Lung (tissue), 12 donors: ENCODE measurements around the gene BRME1. TPM values are rescaled to one million over a fixed set of nuclear protein-coding genes. Genes with fewer than 3 reads are reported as not detected.
A peak's percentile ranks its signal among the peaks of the same experiment; 100 is the strongest.

ENCODE experiments used
- ATAC-seq: fragments of 200-7000 bp; cut with Tn5 transposase; one replicate; pipeline ENCODE4 v1.9.1; 2020; ENCODE audit warnings: moderate number of reproducible peaks; ENCODE audit not compliant: insufficient read depth, low FRiP score
- DNase-seq, 3 donors: peaks; one replicate each; pipeline ENCODE4 v3.0.0-alpha.2; 2013 to 2017
- H3K27ac ChIP-seq, 2 donors: one replicate each; pipeline ENCODE4 v1.5.1; 2013; ENCODE audit warnings: mild to moderate bottlenecking in 2 of 2, moderate library complexity in 2 of 2, control low read depth in 1 of 2, inconsistent platforms in 1 of 2, low read depth in 1 of 2, low read length in 1 of 2
- H3K27me3 ChIP-seq, 3 donors: one replicate each; pipeline ENCODE4 v1.5.1; 2013; ENCODE audit warnings: low read length in 2 of 3; ENCODE audit not compliant: control insufficient read depth in 3 of 3, insufficient read depth in 3 of 3
- H3K36me3 ChIP-seq, 4 donors: one replicate each; pipeline ENCODE4 v1.5.1; 2013; ENCODE audit warnings: low read length in 4 of 4, mild to moderate bottlenecking in 1 of 4, moderate library complexity in 1 of 4; ENCODE audit not compliant: control insufficient read depth in 4 of 4, insufficient read depth in 4 of 4
- H3K4me1 ChIP-seq, 5 donors: one replicate each; pipeline ENCODE4 v1.5.1; 2013; ENCODE audit warnings: low read length in 5 of 5, mild to moderate bottlenecking in 2 of 5, moderate library complexity in 1 of 5; ENCODE audit not compliant: control insufficient read depth in 5 of 5, insufficient read depth in 5 of 5
- H3K4me3 ChIP-seq: one replicate; pipeline ENCODE4 v1.5.1; 2013; ENCODE audit warnings: mild to moderate bottlenecking, control low read depth, moderate library complexity
- H3K9ac ChIP-seq, 2 donors: one replicate each; pipeline ENCODE4 v1.5.1; 2013; ENCODE audit warnings: low read length in 2 of 2, control low read depth in 1 of 2; ENCODE audit not compliant: insufficient read depth in 1 of 2
- H3K9me3 ChIP-seq, 4 donors: one replicate each; pipeline ENCODE4 v1.5.1; 2013; ENCODE audit warnings: low read length in 3 of 4, mild to moderate bottlenecking in 1 of 4, moderate library complexity in 1 of 4; ENCODE audit not compliant: control insufficient read depth in 4 of 4, insufficient read depth in 3 of 4
- WGBS, 2 donors: extraction: QIAGEN DNeasy Blood & Tissue Kit; methylation state at CpG; one replicate each; pipeline ENCODE4 v1.1.7; 2013; 5-methylcytosine and 5-hydroxymethylcytosine counted together
- polyA plus RNA-seq, 2 donors: library from polyadenylated mRNA; stranded (reverse); fragments of 200-250 nt; gene quantifications; one replicate each; pipeline ENCODE4 v1.2.1, GENCODE V29; 2013
- total RNA-seq, 2 donors: library from RNA; depleted of rRNA in 1 of 2; stranded (reverse); fragments of >200 nt in 1 of 2; gene quantifications; one replicate each; pipeline ENCODE4 v1.2.1, GENCODE V29; 2014 to 2021
- TF ChIP-seq, protein P1 (sequence below): IDR thresholded peaks from 2 replicates; pipeline ENCODE4 v1.5.1; 2012; ENCODE audit warnings: mild to moderate bottlenecking; ENCODE audit errors: control extremely low read depth, extremely low read depth
- donor health status: control.
- donor health status: control.
- donor health status: Bipolar disorder and iron deficiency.
- donor health status: healthy.
- donor health status: DM: yes; HTN: yes; CAD: no.

Gene BRME1
- total and polyA plus RNA-seq, 4 donors, result 1.3 to 3.2 (median 2.9) TPM

DNA sequence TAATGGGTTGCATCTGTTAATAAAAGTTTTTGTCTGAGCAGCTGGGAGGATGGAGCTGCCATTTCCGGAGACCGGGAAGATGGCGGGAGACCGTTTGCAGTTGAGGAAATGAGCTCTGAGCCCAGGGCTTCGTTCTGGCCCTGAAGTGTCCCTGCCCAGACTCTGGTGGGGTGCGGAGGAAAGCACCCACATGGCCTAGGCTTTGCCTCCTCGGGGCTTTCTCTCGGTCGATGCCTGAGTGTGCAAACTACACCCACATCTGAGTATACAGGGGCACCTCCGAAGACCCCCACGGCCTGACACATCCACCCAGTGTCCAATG is 44.6 kb downstream of the BRME1 start:
- Histone ChIP-seq H3K9ac (no peak overlapping the region), H3K36me3 (no peaks in the 10 kb centered on the region), H3K27me3 (peaks cover 0 to 5% (median 3%) of the 10 kb centered on the region in 3 donors), H3K4me3 (peak overlapping the region; percentile 10), H3K27ac (peak overlapping the region; percentile 89 to 98), H3K9me3 (no peaks in the 10 kb centered on the region), H3K4me1 (peaks cover 2 to 26% (median 5%) of the 10 kb centered on the region in 5 donors)
- ATAC-seq, result peak; percentile 4
- DNase-seq, result peak; percentile 42 to 69 (median 67)
- TF ChIP-seq, protein P1, sequence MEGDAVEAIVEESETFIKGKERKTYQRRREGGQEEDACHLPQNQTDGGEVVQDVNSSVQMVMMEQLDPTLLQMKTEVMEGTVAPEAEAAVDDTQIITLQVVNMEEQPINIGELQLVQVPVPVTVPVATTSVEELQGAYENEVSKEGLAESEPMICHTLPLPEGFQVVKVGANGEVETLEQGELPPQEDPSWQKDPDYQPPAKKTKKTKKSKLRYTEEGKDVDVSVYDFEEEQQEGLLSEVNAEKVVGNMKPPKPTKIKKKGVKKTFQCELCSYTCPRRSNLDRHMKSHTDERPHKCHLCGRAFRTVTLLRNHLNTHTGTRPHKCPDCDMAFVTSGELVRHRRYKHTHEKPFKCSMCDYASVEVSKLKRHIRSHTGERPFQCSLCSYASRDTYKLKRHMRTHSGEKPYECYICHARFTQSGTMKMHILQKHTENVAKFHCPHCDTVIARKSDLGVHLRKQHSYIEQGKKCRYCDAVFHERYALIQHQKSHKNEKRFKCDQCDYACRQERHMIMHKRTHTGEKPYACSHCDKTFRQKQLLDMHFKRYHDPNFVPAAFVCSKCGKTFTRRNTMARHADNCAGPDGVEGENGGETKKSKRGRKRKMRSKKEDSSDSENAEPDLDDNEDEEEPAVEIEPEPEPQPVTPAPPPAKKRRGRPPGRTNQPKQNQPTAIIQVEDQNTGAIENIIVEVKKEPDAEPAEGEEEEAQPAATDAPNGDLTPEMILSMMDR, result no peak
- 16 to 25% methylated on average over 10 to 11 of the region's 11 CpGs for WGBS, 2 donors

DNA sequence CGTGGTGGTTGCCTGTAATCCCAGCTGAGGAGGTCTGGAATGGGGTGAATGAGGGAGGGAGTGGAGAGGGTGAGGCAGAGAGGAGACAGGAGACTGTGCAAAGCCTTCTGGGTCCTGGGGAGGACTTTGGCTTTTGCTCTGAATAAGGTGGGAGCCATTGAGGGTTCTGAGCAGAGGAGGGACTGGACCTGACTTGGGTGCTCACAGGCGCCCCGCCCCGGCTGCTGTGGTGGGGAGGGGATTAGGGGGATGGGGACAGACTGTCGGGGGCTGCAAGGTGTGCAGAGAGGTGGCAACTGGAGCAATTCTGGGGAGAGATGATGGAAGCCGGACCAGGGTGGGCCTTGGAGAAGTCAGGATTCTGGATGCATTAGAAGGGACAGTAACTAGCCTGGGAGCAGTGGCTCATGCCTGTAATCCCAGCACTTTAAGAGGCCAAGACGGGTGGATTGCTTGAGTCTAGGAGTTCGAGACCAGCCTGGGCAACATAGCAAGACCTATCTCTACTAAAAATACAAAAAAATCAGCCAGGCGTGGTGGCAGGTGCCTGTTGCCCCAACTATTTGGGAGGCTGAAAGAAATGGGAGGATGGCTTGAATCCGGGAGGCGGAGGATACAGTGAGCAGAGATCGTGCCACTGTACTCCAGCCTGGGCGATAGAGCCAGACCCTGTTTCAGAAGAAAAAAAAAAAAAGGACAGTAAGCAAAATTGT is 45.1 kb downstream of the BRME1 start:
- Histone ChIP-seq H3K27ac (peak overlapping the region; percentile 89 to 98), H3K9ac (no peak overlapping the region), H3K4me3 (no peak overlapping the region), H3K36me3 (no peaks in the 10 kb centered on the region), H3K9me3 (no peaks in the 10 kb centered on the region), H3K27me3 (peaks cover 0 to 3% (median 0%) of the 10 kb centered on the region in 3 donors), H3K4me1 (peaks cover 0 to 20% (median 5%) of the 10 kb centered on the region in 5 donors)
- DNase-seq, result no peak
- no peak for ATAC-seq
- TF ChIP-seq, protein P1, result no peak
- 82 to 83% methylated on average over 13 of the region's 13 CpGs for WGBS, 2 donors

DNA sequence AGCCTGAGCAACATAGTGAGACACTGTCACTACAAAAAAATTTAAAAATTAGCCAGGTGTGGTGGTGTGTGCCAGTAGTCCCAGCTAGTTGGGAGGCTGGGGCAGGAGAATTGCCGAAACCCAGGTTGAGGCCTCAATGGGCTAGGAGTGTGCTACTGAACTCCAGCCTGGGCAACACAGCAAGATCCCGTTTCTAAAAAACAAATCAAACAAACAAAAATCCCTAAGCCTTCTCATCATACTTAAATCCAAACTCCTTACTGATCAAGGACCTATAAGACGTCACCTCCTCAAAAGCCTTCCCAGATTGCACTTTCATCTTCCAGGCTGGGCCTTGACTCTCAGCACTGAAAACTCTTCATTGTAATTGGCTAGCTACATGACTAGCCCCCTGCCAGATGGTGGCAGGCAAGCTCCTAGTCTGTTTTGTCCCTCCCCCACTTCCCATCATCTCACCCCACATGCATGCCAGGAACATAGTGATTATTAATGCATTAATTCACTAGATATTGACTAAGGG is 46.5 kb downstream of the BRME1 start:
- ATAC-seq, result no peak
- no peak for DNase-seq
- Histone ChIP-seq H3K27ac (no peak overlapping the region), H3K4me1 (peaks cover 0 to 17% (median 5%) of the 10 kb centered on the region in 5 donors), H3K9ac (no peak overlapping the region), H3K9me3 (no peaks in the 10 kb centered on the region), H3K36me3 (no peaks in the 10 kb centered on the region), H3K4me3 (no peak overlapping the region), H3K27me3 (peaks cover 0 to 2% (median 0%) of the 10 kb centered on the region in 3 donors)
- WGBS, 2 donors, result 95 to 96% methylated on average over 3 of the region's 3 CpGs
- TF ChIP-seq, protein P1, result no peak
